IMR-90 (cell line): Measurements from ENCODE around the gene MAP2K2. TPM values are rescaled to one million over a fixed set of nuclear protein-coding genes. Genes with fewer than 3 reads are reported as not detected.

Source experiments
- ATAC-seq: fragments of 200-7000 bp; cut with Tn5 transposase; 2 replicates; pipeline ENCODE4 v1.9.1; 2020; ENCODE audit warnings: low read depth, mild to moderate bottlenecking, moderate library complexity
- BruUV-seq: library from RNA; stranded (reverse); fragments of 400-500 nt; replicated peaks from 2 replicates; lab custom pipeline; 2021; lab: Mats Ljungman, UMichigan
- CTCF ChIA-PET: fragments of 300-600 bp; formaldehyde crosslinking; extraction: SDS; loops from one replicate; lab custom pipeline; 2021; ENCODE audit warnings: antibody characterized with exemption; lab: Yijun Ruan, JAX
- POLR2A ChIA-PET: fragments of 300-600 bp; sonication (Branson Sonifier 250); formaldehyde crosslinking; loops from one replicate; lab custom pipeline; 2022; ENCODE audit warnings: antibody characterized with exemption; ENCODE audit not compliant: unreplicated experiment; lab: Charles Lee
- DNase-seq: peaks from one replicate; pipeline ENCODE4 v3.0.0; 2013
- H2AFZ ChIP-seq: replicated peaks from 2 replicates; pipeline ENCODE3; 2013; ENCODE audit warnings: low read length, mild to moderate bottlenecking; ENCODE audit not compliant: poor library complexity
- H2AK5ac ChIP-seq: 2 replicates; pipeline ENCODE4 v1.6.1; 2013; ENCODE audit warnings: low read depth, low read length, inconsistent platforms
- H2AK9ac ChIP-seq: replicated peaks from 2 replicates; pipeline ENCODE3; 2013; ENCODE audit warnings: mild to moderate bottlenecking, low read depth, low read length, moderate library complexity; ENCODE audit not compliant: poor library complexity
- H2BK120ac ChIP-seq: 2 replicates; pipeline ENCODE4 v1.6.1; 2013; ENCODE audit warnings: low read depth, low read length, inconsistent platforms
- H2BK15ac ChIP-seq: 3 replicates; pipeline ENCODE4 v1.6.1; 2013; ENCODE audit warnings: low read depth, low read length, inconsistent platforms
- H2BK20ac ChIP-seq: 2 replicates; pipeline ENCODE4 v1.6.1; 2013; ENCODE audit warnings: low read depth, mild to moderate bottlenecking, inconsistent platforms, low read length, moderate library complexity
- H2BK5ac ChIP-seq: 2 replicates; pipeline ENCODE4 v1.6.1; 2013; ENCODE audit warnings: mild to moderate bottlenecking, low read depth, low read length, inconsistent platforms; ENCODE audit not compliant: poor library complexity, severe bottlenecking
- H3K14ac ChIP-seq: replicated peaks from 2 replicates; pipeline ENCODE4 v1.6.1; 2013; ENCODE audit warnings: low read depth, low read length, inconsistent platforms
- H3K18ac ChIP-seq: 2 replicates; pipeline ENCODE4 v1.6.1; 2013; ENCODE audit warnings: low read depth, low read length, control low read depth
- H3K23ac ChIP-seq: 2 replicates; pipeline ENCODE4 v1.6.1; 2013; ENCODE audit warnings: low read depth, low read length, inconsistent platforms
- H3K27ac ChIP-seq: 2 replicates; pipeline ENCODE4 v1.5.1; 2013; ENCODE audit warnings: mild to moderate bottlenecking, control low read depth, low read length; ENCODE audit not compliant: insufficient read depth
- H3K27me3 ChIP-seq: 2 replicates; pipeline ENCODE4 v1.6.1; 2013; ENCODE audit warnings: low read length; ENCODE audit not compliant: control insufficient read depth, insufficient read depth
- H3K36me3 ChIP-seq: 2 replicates; pipeline ENCODE4 v1.6.1; 2013; ENCODE audit warnings: low read length, mixed read lengths; ENCODE audit not compliant: control insufficient read depth, insufficient read depth
- H3K4ac ChIP-seq: 2 replicates; pipeline ENCODE4 v1.6.1; 2013; ENCODE audit warnings: low read depth, low read length, inconsistent platforms
- H3K4me1 ChIP-seq: 2 replicates; pipeline ENCODE4 v1.6.1; 2013; ENCODE audit warnings: low read length, mixed read lengths; ENCODE audit not compliant: control insufficient read depth, insufficient read depth
- H3K4me2 ChIP-seq: 2 replicates; pipeline ENCODE4 v1.6.1; 2013; ENCODE audit warnings: low read depth, mild to moderate bottlenecking, control low read depth, low read length, moderate library complexity
- H3K4me3 ChIP-seq: 2 replicates; pipeline ENCODE4 v1.5.1; 2013; ENCODE audit warnings: low read depth, mild to moderate bottlenecking, control low read depth, low read length, moderate library complexity; ENCODE audit not compliant: insufficient read depth
- H3K56ac ChIP-seq: 2 replicates; pipeline ENCODE4 v1.6.1; 2013; ENCODE audit warnings: low read length, inconsistent platforms; ENCODE audit not compliant: insufficient read depth; ENCODE audit errors: extremely low read depth
- H3K79me1 ChIP-seq, 2 experiments: 2 replicates each; pipeline ENCODE4 v1.6.1; 2013; ENCODE audit warnings: low read length in 2 of 2, inconsistent platforms in 1 of 2, low read depth in 1 of 2
- H3K9ac ChIP-seq: 2 replicates; pipeline ENCODE4 v1.6.1; 2013; ENCODE audit warnings: low read depth, low read length, control low read depth
- H3K9me1 ChIP-seq: 2 replicates; pipeline ENCODE4 v1.6.1; 2013; ENCODE audit warnings: low read length, inconsistent platforms; ENCODE audit not compliant: insufficient read depth
- H3K9me3 ChIP-seq: 2 replicates; pipeline ENCODE4 v1.6.1; 2013; ENCODE audit warnings: low read length; ENCODE audit not compliant: control insufficient read depth, insufficient read depth
- H4K20me1 ChIP-seq: 2 replicates; pipeline ENCODE4 v1.6.1; 2013; ENCODE audit warnings: low read length, inconsistent platforms; ENCODE audit not compliant: insufficient read depth
- H4K5ac ChIP-seq: 2 replicates; pipeline ENCODE4 v1.6.1; 2013; ENCODE audit warnings: mild to moderate bottlenecking, low read depth, low read length, control low read depth
- H4K8ac ChIP-seq, 2 experiments: 2 replicates each; pipeline ENCODE4 v1.6.1; 2013; ENCODE audit warnings: low read depth in 2 of 2, low read length in 2 of 2, control low read depth in 1 of 2, inconsistent platforms in 1 of 2
- H4K91ac ChIP-seq: 2 replicates; pipeline ENCODE4 v1.6.1; 2013; ENCODE audit warnings: low read depth, low read length, inconsistent platforms; ENCODE audit not compliant: insufficient read depth
- BHLHE40 ChIP-seq: fragments of 150-350 bp; IDR thresholded peaks from 2 replicates; pipeline ENCODE4 v1.6.1; 2016; ENCODE audit warnings: mild to moderate bottlenecking, low read depth, low read length
- CEBPB ChIP-seq: IDR thresholded peaks from 2 replicates; pipeline ENCODE4 v1.6.1; 2012; ENCODE audit warnings: low read depth, low read length, improper control_type of control experiment
- MAFK ChIP-seq: IDR thresholded peaks from 2 replicates; pipeline ENCODE4 v1.6.1; 2012; ENCODE audit warnings: low read depth, low read length, improper control_type of control experiment
- MXI1 ChIP-seq: IDR thresholded peaks from 2 replicates; pipeline ENCODE4 v1.6.1; 2012; ENCODE audit warnings: low read depth, mild to moderate bottlenecking, low read length, moderate library complexity, borderline replicate concordance
- POLR2A ChIP-seq: IDR thresholded peaks from 2 replicates; pipeline ENCODE4 v1.6.1; 2012; ENCODE audit warnings: mild to moderate bottlenecking, low read depth, low read length
- RCOR1 ChIP-seq: IDR thresholded peaks from 2 replicates; pipeline ENCODE4 v1.6.1; 2012; ENCODE audit warnings: mild to moderate bottlenecking, low read length, improper control_type of control experiment; ENCODE audit not compliant: insufficient replicate concordance
- RFX5 ChIP-seq: IDR thresholded peaks from 2 replicates; pipeline ENCODE4 v1.8.0; 2012; ENCODE audit warnings: low read depth, mild to moderate bottlenecking, low read length, moderate library complexity
- SMC3 ChIP-seq: fragments of 150-350 bp; IDR thresholded peaks from 2 replicates; pipeline ENCODE4 v1.6.1; 2016; ENCODE audit warnings: low read depth, mild to moderate bottlenecking, antibody characterized with exemption, low read length, moderate library complexity
- WGBS, 2 experiments: methylation state at CpG; one replicate each; pipeline versions ENCODE4 v1.1.5 to v1.1.7; 2013; ENCODE audit warnings: missing lambda C conversion rate in 2 of 2; ENCODE audit not compliant: insufficient read length in 1 of 2; ENCODE audit errors: extremely low coverage in 2 of 2; 5-methylcytosine and 5-hydroxymethylcytosine counted together
- dilution Hi-C: fragments of 300-500 bp; cut with HindIII; formaldehyde crosslinking; loops from one replicate; pipeline ENCODE4 v1.14.3; 2018; ENCODE audit warnings: low sequenced_read_pairs; ENCODE audit not compliant: unreplicated experiment
- in situ Hi-C: fragments of 300-500 bp; cut with MboI; formaldehyde crosslinking; loops from 3 replicates; pipeline ENCODE4 v1.14.3; 2019; ENCODE audit warnings: low sequenced_read_pairs, inconsistent platforms, mixed read lengths
- intact Hi-C: fragments of 100-400 bp; cut with micrococcal nuclease; formaldehyde crosslinking; loops from 2 replicates; pipeline ENCODE4 v1.10.0; 2022
- polyA plus RNA-seq, 3 experiments: library from polyadenylated mRNA; depleted of rRNA; stranded (reverse); fragments of >200 nt; gene quantifications; 2 replicates each; pipeline ENCODE4 v1.2.3, GENCODE V29; 2012; ENCODE audit warnings: low replicate concordance in 1 of 3
- total RNA-seq: library from RNA; depleted of rRNA; stranded (reverse); fragments of >200 nt; gene quantifications from 2 replicates; pipeline ENCODE4 v1.2.3, GENCODE V29; 2012

MAP2K2 gene
- total and polyA plus RNA-seq, 2 of the 4 experiments (the other 2 are of a cell fraction) = 115 to 151 TPM

DNA sequence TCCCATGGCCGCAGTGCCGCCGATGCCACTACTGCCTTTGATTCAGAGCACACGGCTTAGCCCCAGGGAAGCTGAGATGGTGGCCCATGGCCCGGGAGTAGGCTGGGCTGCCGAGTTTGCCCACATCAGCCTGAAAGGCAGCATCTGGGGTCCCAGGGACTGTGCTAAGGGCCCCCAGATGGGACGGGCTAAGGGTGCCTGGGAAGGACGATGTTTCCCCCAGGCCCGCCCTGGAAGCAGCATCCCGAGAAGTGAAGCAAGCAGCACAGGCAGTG is 22.5 kb downstream of the MAP2K2 start:
- in situ Hi-C loops = no loop called here
- peaks cover 7 to 32% of the 10 kb centered on the region in 2 experiments; a peak in 3 of 4 replicates for H3K79me1 ChIP-seq
- H4K91ac ChIP-seq = no peak overlapping the region
- H3K4me2 ChIP-seq = no peak overlapping the region
- no peak overlapping the region for H3K56ac ChIP-seq
- no peak overlapping the region for H2AK5ac ChIP-seq
- no peak overlapping the region for H3K4ac ChIP-seq
- no peak overlapping the region for H3K18ac ChIP-seq
- no TSS peak for BruUV-seq
- H3K9ac ChIP-seq = no peak overlapping the region
- ATAC-seq (no peak), DNase-seq (no peak)
- intact Hi-C loops = no loop called here
- H3K23ac ChIP-seq = no peak overlapping the region
- no peak overlapping the region for H4K8ac ChIP-seq
- H2AFZ ChIP-seq = peak overlapping the region; percentile 32
- peaks cover 13% of the 10 kb centered on the region; the same call in 1 of the 2 replicates for H3K9me1 ChIP-seq
- no peak overlapping the region for H2BK120ac ChIP-seq
- TF ChIP-seq RFX5 (no peak), MXI1 (no peak), RCOR1 (no peak), SMC3 (no peak), CEBPB (no peak), MAFK (no peak), POLR2A (no peak), BHLHE40 (no peak)
- no peak overlapping the region for H3K4me3 ChIP-seq
- H3K14ac ChIP-seq = no peak overlapping the region
- no peaks in the 10 kb centered on the region for H3K9me3 ChIP-seq
- H3K36me3 ChIP-seq = peaks cover 67% of the 10 kb centered on the region
- H3K4me1 ChIP-seq = peaks cover 2% of the 10 kb centered on the region
- H2BK20ac ChIP-seq = no peak overlapping the region
- no peak overlapping the region for H2BK15ac ChIP-seq
- dilution Hi-C loops = no loop called here
- CTCF ChIA-PET = no interaction called here
- H3K27me3 ChIP-seq = no peaks in the 10 kb centered on the region
- no peak overlapping the region for H2AK9ac ChIP-seq
- no peak overlapping the region for H2BK5ac ChIP-seq
- POLR2A ChIA-PET = no interaction called here
- H4K20me1 ChIP-seq = peaks cover 7% of the 10 kb centered on the region
- WGBS, 2 experiments = 96% methylated on average over 10 of the region's 10 CpGs; no CpG with 5 or more reads in 1 of the 2 experiments
- no peak overlapping the region for H3K27ac ChIP-seq
- H4K5ac ChIP-seq = no peak overlapping the region
